GM12872 (cell line): ENCODE measurements around the gene IGFBP2.

Experiments used
- TF ChIP-seq, protein P1 (sequence below): IDR thresholded peaks from 3 replicates; pipeline ENCODE4 v1.5.1; 2011; ENCODE audit warnings: low read depth, mild to moderate bottlenecking, low read length, moderate library complexity; ENCODE audit not compliant: insufficient read depth

Gene IGFBP2

DNA sequence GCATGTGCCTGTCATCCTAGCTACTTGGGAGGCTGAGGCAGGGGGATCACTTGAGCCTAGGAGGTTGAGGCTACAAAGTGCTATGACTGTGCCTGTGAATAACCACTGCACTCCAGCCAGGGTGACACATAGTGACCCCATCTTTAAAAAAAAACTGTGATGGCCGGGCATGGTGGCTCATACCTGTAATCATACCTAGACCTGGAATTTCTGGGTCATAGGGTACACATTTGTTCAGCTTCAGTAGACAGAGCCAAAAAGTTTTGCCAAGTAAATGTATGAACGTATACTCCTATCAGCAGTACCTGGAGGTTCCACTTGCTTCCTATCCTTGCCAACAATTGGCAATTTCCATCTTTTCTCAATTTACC, 6.4 kb upstream of the IGFBP2 start:
- TF ChIP-seq, protein P1, sequence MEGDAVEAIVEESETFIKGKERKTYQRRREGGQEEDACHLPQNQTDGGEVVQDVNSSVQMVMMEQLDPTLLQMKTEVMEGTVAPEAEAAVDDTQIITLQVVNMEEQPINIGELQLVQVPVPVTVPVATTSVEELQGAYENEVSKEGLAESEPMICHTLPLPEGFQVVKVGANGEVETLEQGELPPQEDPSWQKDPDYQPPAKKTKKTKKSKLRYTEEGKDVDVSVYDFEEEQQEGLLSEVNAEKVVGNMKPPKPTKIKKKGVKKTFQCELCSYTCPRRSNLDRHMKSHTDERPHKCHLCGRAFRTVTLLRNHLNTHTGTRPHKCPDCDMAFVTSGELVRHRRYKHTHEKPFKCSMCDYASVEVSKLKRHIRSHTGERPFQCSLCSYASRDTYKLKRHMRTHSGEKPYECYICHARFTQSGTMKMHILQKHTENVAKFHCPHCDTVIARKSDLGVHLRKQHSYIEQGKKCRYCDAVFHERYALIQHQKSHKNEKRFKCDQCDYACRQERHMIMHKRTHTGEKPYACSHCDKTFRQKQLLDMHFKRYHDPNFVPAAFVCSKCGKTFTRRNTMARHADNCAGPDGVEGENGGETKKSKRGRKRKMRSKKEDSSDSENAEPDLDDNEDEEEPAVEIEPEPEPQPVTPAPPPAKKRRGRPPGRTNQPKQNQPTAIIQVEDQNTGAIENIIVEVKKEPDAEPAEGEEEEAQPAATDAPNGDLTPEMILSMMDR: no peak

DNA sequence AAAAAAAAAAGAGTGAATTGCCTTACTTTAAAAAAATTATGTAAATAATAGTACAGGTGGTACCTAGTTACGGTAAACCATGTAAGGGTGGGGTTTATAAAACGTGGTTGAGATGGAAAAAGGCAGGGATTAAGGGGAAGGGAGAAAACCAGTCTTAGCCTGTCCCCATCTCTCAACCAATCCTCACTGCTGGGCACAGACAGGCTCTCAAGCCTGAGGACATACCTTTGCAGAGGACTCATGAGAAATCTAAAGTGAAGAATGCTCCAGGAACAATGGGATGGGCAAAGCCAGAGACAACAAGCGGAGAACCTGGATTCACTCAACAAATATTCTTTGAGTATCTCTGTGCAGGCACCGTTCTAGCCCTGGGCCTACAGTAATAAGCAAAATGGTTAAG, 3.4 kb upstream of the IGFBP2 start:
- TF ChIP-seq, protein P1: no peak

DNA sequence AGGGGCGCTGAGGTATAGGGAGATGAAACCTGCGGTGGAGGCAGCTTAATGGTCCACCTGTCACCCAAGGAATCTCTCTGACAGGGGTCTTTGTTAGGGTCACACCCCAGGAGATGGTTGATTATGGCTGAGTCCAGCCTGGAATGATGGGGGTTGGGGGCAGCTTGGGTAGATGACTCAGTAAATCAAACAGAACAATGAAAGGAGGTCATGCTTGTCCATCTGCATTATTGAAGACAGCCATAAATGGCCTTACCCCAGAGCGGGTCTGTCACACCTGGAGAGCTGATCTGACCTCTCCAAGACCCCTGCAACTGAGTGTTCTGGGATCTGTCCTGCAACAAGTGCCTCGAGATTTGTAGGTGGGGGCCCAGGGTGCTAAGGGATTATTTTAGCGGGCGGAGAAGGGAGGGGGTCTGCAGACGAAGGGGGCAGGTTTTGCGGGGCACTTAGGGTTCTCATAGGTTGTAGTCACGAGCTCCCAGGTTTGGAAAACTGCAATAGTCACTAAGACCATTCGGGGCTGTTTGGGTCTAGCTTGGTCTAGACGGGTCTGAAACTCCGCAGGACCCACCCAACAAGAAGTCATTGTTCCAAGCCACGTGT, 771 bp upstream of the IGFBP2 start:
- TF ChIP-seq, protein P1: no peak

GRCh38 chr2:216633616-216634369, 573 bp downstream of the IGFBP2 start:
- TF ChIP-seq, protein P1: no peak

GRCh38 chr2:216634370-216635148, 1.3 kb downstream of the IGFBP2 start:
- TF ChIP-seq, protein P1: no peak

GRCh38 chr2:216635171-216635570, 2.0 kb downstream of the IGFBP2 start:
- TF ChIP-seq, protein P1: no peak

GRCh38 chr2:216635701-216636550, 2.7 kb downstream of the IGFBP2 start:
- TF ChIP-seq, protein P1: no peak
